CD14-positive monocyte (primary cell): ENCODE data around the gene EIF3B. TPM values are rescaled to one million over a fixed set of nuclear protein-coding genes. Genes with fewer than 3 reads are reported as not detected.
A peak's percentile ranks its signal among the peaks of the same experiment; 100 is the strongest.
"Not testable (repeated sequence)": the region's sequence is repeated elsewhere in the genome, so short reads cannot be mapped to it uniquely, and the experiment has no call there.

Experiments
- DNase-seq, 3 donors: peaks; one replicate each; pipeline ENCODE4 v3.0.0-alpha.2; 2011 to 2022
- H2AFZ ChIP-seq: 2 replicates; pipeline ENCODE4 v1.6.0; 2012; ENCODE audit warnings: mild to moderate bottlenecking, low read depth, low read length, inconsistent platforms; ENCODE audit not compliant: insufficient read depth, poor library complexity, severe bottlenecking
- H3K27ac ChIP-seq, 2 donors: 1 replicate in 1 of 2; 2 replicates in 1 of 2; pipeline ENCODE4 v1.5.1; 2012 to 2013; ENCODE audit warnings: low read length in 2 of 2, control low read depth in 1 of 2, inconsistent platforms in 1 of 2, low read depth in 1 of 2, mild to moderate bottlenecking in 1 of 2
- H3K27me3 ChIP-seq, 2 donors: one replicate each; pipeline versions ENCODE4 v1.6.0 to v1.6.1; 2011 to 2013; ENCODE audit warnings: low read length in 2 of 2; ENCODE audit not compliant: control insufficient read depth in 2 of 2, insufficient read depth in 2 of 2
- H3K36me3 ChIP-seq, 2 donors: replicated peaks in 1 of 2; 1 replicate in 1 of 2; 2 replicates in 1 of 2; pipeline versions ENCODE4 v1.5.1 to v1.6.1; 2012 to 2013; ENCODE audit warnings: low read length in 2 of 2, control low read depth in 1 of 2, inconsistent platforms in 1 of 2, mild to moderate bottlenecking in 1 of 2; ENCODE audit not compliant: insufficient read depth in 2 of 2, control insufficient read depth in 1 of 2
- H3K4me1 ChIP-seq, 2 donors: 1 replicate in 1 of 2; 2 replicates in 1 of 2; pipeline versions ENCODE4 v1.5.1 to v1.6.1; 2012 to 2013; ENCODE audit warnings: low read length in 2 of 2, control low read depth in 1 of 2, inconsistent platforms in 1 of 2, mild to moderate bottlenecking in 1 of 2, moderate library complexity in 1 of 2; ENCODE audit not compliant: insufficient read depth in 2 of 2, control insufficient read depth in 1 of 2
- H3K4me2 ChIP-seq: replicated peaks from 2 replicates; pipeline ENCODE3; 2012; ENCODE audit warnings: low read length, moderate library complexity, mild to moderate bottlenecking; ENCODE audit not compliant: poor library complexity, severe bottlenecking; ENCODE audit errors: extremely low read depth
- H3K4me3 ChIP-seq, 3 experiments: fragments of 200-600 bp in 1 of 3; sonication (generic) in 1 of 3; replicated peaks in 1 of 3; 1 replicate in 2 of 3; 2 replicates in 1 of 3; pipeline ENCODE4 v1.5.1; 2011 to 2013; ENCODE audit warnings: low read length in 3 of 3, mild to moderate bottlenecking in 3 of 3, control low read depth in 2 of 3, low read depth in 2 of 3, inconsistent platforms in 1 of 3, moderate library complexity in 1 of 3
- H3K79me2 ChIP-seq: 2 replicates; pipeline ENCODE4 v1.6.0; 2012; ENCODE audit warnings: mild to moderate bottlenecking, control low read depth, inconsistent platforms, low read length, moderate library complexity; ENCODE audit not compliant: insufficient read depth
- H3K9ac ChIP-seq: 2 replicates; pipeline ENCODE4 v1.6.0; 2017; ENCODE audit warnings: low read length, mild to moderate bottlenecking; ENCODE audit not compliant: insufficient read depth, poor library complexity, severe bottlenecking
- H3K9me3 ChIP-seq, 2 donors: replicated peaks in 1 of 2; 1 replicate in 1 of 2; 2 replicates in 1 of 2; pipeline versions ENCODE4 v1.5.1 to v1.6.1; 2012 to 2013; ENCODE audit warnings: low read length in 2 of 2, control low read depth in 1 of 2; ENCODE audit not compliant: control insufficient read depth in 1 of 2, insufficient read depth in 1 of 2
- H4K20me1 ChIP-seq: 2 replicates; pipeline ENCODE4 v1.6.0; 2012; ENCODE audit warnings: mild to moderate bottlenecking, low read length, control low read depth, moderate library complexity; ENCODE audit not compliant: insufficient read depth
- H3K27ac Mint-ChIP-seq, 7 donors: one replicate each; pipeline ENCODE4 v1.8.0; 2020; ENCODE audit warnings: mild to moderate bottlenecking in 7 of 7, mixed read lengths in 7 of 7, moderate library complexity in 6 of 7, inconsistent platforms in 2 of 7
- H3K27me3 Mint-ChIP-seq, 3 donors: one replicate each; pipeline ENCODE4 v1.8.0; 2021 to 2022; ENCODE audit warnings: low read depth in 3 of 3, mild to moderate bottlenecking in 3 of 3, mixed read lengths in 3 of 3, moderate library complexity in 3 of 3, inconsistent platforms in 1 of 3
- H3K36me3 Mint-ChIP-seq, 2 donors: one replicate each; pipeline ENCODE4 v1.8.0; 2020; ENCODE audit warnings: mixed read lengths in 2 of 2, inconsistent platforms in 1 of 2, mild to moderate bottlenecking in 1 of 2
- H3K4me1 Mint-ChIP-seq: one replicate; pipeline ENCODE4 v1.8.0; 2020; ENCODE audit warnings: mild to moderate bottlenecking, mixed read lengths
- H3K4me3 Mint-ChIP-seq, 2 donors: one replicate each; pipeline ENCODE4 v1.8.0; 2020; ENCODE audit warnings: mild to moderate bottlenecking in 2 of 2, mixed read lengths in 2 of 2, moderate library complexity in 1 of 2
- H3K9me3 Mint-ChIP-seq, 7 donors: one replicate each; pipeline ENCODE4 v1.8.0; 2020 to 2022; ENCODE audit warnings: mixed read lengths in 7 of 7, mild to moderate bottlenecking in 6 of 7, moderate library complexity in 6 of 7, inconsistent platforms in 2 of 7
- CTCF ChIP-seq: fragments of 200-600 bp; IDR thresholded peaks from one replicate; pipeline ENCODE4 v1.8.0; 2022; ENCODE audit warnings: antibody characterized with exemption, mild to moderate bottlenecking
- WGBS: methylation state at CpG from one replicate; pipeline ENCODE4 v1.1.5; 2013; ENCODE audit warnings: missing lambda C conversion rate; ENCODE audit not compliant: insufficient coverage; 5-methylcytosine and 5-hydroxymethylcytosine counted together
- intact Hi-C, 2 donors: fragments of 100-400 bp; cut with micrococcal nuclease; formaldehyde crosslinking; loops; one replicate each; pipeline versions ENCODE4 v1.15.0 to v1.15.1; 2023
- polyA plus RNA-seq, 3 donors: library from polyadenylated mRNA; depleted of rRNA in 1 of 3; unstranded in 2 of 3; stranded (reverse) in 1 of 3; fragments of 300-500 nt in 2 of 3; fragments of >200 nt in 1 of 3; fragmentation: Illumina TruSeq in 2 of 3; gene quantifications; 1 replicate in 2 of 3; 2 replicates in 1 of 3; pipeline ENCODE4 v1.2.3, GENCODE V29; 2012 to 2021

The EIF3B gene
- polyA plus RNA-seq, 3 donors: 46.0 to 89.1 (median 69.2) TPM

DNA sequence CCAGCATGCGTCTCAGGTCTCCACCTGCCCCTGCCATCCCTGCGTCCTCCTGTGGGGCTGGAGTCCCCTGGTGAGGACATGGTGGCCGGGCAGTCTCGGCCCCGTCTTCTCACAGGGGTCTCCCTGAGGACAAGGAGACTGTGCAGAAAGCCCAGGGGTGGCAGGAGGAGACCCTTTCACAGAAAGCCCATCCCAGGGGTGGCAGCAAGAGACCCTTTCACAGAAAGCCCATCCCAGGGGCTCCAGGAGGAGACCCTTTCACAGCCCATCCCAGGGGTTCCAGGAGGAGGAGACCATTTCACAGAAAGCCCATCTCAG, 34.0 kb downstream of the EIF3B start:
- DNase-seq: no peak
- TF ChIP-seq CTCF: no peak
- no peak overlapping the region for H3K4me3 Mint-ChIP-seq
- 100% methylated on average over 3 of the region's 5 CpGs for WGBS
- peaks cover 0 to 17% (median 3%) of the 10 kb centered on the region in 3 donors for H3K27me3 Mint-ChIP-seq
- H3K9me3 Mint-ChIP-seq: peaks cover 0 to 2% (median 0%) of the 10 kb centered on the region in 7 donors
- Histone ChIP-seq H3K4me2 (no peak overlapping the region), H3K79me2 (no peaks in the 10 kb centered on the region), H3K27ac (no peak overlapping the region), H3K27me3 (no peaks in the 10 kb centered on the region), H3K9ac (no peak overlapping the region), H2AFZ (no peak overlapping the region), H3K4me1 (peaks cover 14 to 15% of the 10 kb centered on the region in 2 donors), H3K4me3 (no peak overlapping the region), H4K20me1 (no peaks in the 10 kb centered on the region), H3K9me3 (no peaks in the 10 kb centered on the region), H3K36me3 (no peaks in the 10 kb centered on the region)
- H3K36me3 Mint-ChIP-seq: no peaks in the 10 kb centered on the region
- intact Hi-C loops: no loop called here
- peaks cover 26% of the 10 kb centered on the region for H3K4me1 Mint-ChIP-seq
- no peak overlapping the region for H3K27ac Mint-ChIP-seq

- H3K9me3 Mint-ChIP-seq, H3K27ac ChIP-seq, H3K36me3 Mint-ChIP-seq, H3K36me3 ChIP-seq, H4K20me1 ChIP-seq, intact Hi-C loops, H3K9me3 ChIP-seq, H3K27me3 ChIP-seq, H3K79me2 ChIP-seq: not testable (repeated sequence)
- peak overlapping the region in 1 of 7 donors; percentile 6 for H3K27ac Mint-ChIP-seq
- H3K4me1 ChIP-seq: peaks cover 18% of the 10 kb centered on the region in 2 donors
- H3K9ac ChIP-seq: peak overlapping the region; percentile 34
- H3K4me3 ChIP-seq: peak overlapping the region in 1 of 3 experiments; percentile 20
- DNase-seq: peak in 1 of 3 donors; percentile 35
- H3K4me1 Mint-ChIP-seq: peaks cover 30% of the 10 kb centered on the region
- peak overlapping the region; percentile 33 for H3K4me2 ChIP-seq
- WGBS: 8% methylated on average over 12 of the region's 16 CpGs
- H3K27me3 Mint-ChIP-seq: peaks cover 0 to 16% (median 2%) of the 10 kb centered on the region in 3 donors
- H3K4me3 Mint-ChIP-seq: peak overlapping the region; percentile 53 to 70
- H2AFZ ChIP-seq: peak overlapping the region; percentile 62
Measured at GRCh38 chr7:2390020-2390816, 35.6 kb downstream of the EIF3B start.
